Parathyroid adenoma (tissue), 2 donors: ENCODE results near the gene CACNA1F.

ENCODE experiments used
- H2AFZ ChIP-seq: fragments of 300-600 bp; sonication (generic); one replicate; pipeline ENCODE4 v1.7.0; 2017; ENCODE audit warnings: antibody characterized with exemption, mild to moderate bottlenecking
- H3K27ac ChIP-seq: fragments of 300-600 bp; sonication (generic); one replicate; pipeline ENCODE4 v1.7.0; 2017
- H3K27me3 ChIP-seq: fragments of 300-600 bp; sonication (generic); one replicate; pipeline ENCODE4 v1.7.0; 2017; ENCODE audit warnings: low read length; ENCODE audit not compliant: control insufficient read depth, insufficient read depth
- H3K36me3 ChIP-seq: fragments of 300-600 bp; sonication (generic); one replicate; pipeline ENCODE4 v1.7.0; 2017; ENCODE audit warnings: low read length; ENCODE audit not compliant: control insufficient read depth, insufficient read depth
- H3K4me1 ChIP-seq: fragments of 300-600 bp; sonication (generic); one replicate; pipeline ENCODE4 v1.7.0; 2017; ENCODE audit warnings: control low read depth
- H3K4me2 ChIP-seq: fragments of 300-600 bp; sonication (generic); one replicate; pipeline ENCODE4 v1.7.0; 2017; ENCODE audit warnings: low read length
- H3K4me3 ChIP-seq: fragments of 300-600 bp; sonication (generic); one replicate; pipeline ENCODE4 v1.7.0; 2017; ENCODE audit warnings: low read depth, low read length
- H3K79me2 ChIP-seq: fragments of 300-600 bp; sonication (generic); one replicate; pipeline ENCODE4 v1.7.0; 2017; ENCODE audit warnings: control low read depth
- H3K9ac ChIP-seq: fragments of 300-600 bp; sonication (generic); one replicate; pipeline ENCODE4 v1.7.0; 2017; ENCODE audit warnings: mild to moderate bottlenecking
- H3K9me3 ChIP-seq: fragments of 300-600 bp; sonication (generic); one replicate; pipeline ENCODE4 v1.7.0; 2017; ENCODE audit warnings: low read length; ENCODE audit not compliant: control insufficient read depth
- TF ChIP-seq, protein P1 (sequence below): fragments of 300-600 bp; sonication (generic); IDR thresholded peaks from one replicate; pipeline ENCODE4 v1.7.0; 2017; ENCODE audit warnings: antibody characterized with exemption, mild to moderate bottlenecking
- donor health status: primary hyperparathyroidism.

The CACNA1F gene

GRCh38 chrX:49231333-49232000 is 1.7 kb downstream of the CACNA1F start:
- H3K27ac ChIP-seq, result no peak overlapping the region
- H3K4me3 ChIP-seq, result no peak overlapping the region
- H2AFZ ChIP-seq, result no peak overlapping the region
- no peaks in the 10 kb centered on the region for H3K79me2 ChIP-seq
- no peaks in the 10 kb centered on the region for H3K9me3 ChIP-seq
- TF ChIP-seq, protein P1, sequence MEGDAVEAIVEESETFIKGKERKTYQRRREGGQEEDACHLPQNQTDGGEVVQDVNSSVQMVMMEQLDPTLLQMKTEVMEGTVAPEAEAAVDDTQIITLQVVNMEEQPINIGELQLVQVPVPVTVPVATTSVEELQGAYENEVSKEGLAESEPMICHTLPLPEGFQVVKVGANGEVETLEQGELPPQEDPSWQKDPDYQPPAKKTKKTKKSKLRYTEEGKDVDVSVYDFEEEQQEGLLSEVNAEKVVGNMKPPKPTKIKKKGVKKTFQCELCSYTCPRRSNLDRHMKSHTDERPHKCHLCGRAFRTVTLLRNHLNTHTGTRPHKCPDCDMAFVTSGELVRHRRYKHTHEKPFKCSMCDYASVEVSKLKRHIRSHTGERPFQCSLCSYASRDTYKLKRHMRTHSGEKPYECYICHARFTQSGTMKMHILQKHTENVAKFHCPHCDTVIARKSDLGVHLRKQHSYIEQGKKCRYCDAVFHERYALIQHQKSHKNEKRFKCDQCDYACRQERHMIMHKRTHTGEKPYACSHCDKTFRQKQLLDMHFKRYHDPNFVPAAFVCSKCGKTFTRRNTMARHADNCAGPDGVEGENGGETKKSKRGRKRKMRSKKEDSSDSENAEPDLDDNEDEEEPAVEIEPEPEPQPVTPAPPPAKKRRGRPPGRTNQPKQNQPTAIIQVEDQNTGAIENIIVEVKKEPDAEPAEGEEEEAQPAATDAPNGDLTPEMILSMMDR, result no peak
- no peaks in the 10 kb centered on the region for H3K27me3 ChIP-seq
- no peak overlapping the region for H3K4me2 ChIP-seq
- no peaks in the 10 kb centered on the region for H3K36me3 ChIP-seq
- H3K4me1 ChIP-seq, result no peaks in the 10 kb centered on the region
- no peak overlapping the region for H3K9ac ChIP-seq

DNA sequence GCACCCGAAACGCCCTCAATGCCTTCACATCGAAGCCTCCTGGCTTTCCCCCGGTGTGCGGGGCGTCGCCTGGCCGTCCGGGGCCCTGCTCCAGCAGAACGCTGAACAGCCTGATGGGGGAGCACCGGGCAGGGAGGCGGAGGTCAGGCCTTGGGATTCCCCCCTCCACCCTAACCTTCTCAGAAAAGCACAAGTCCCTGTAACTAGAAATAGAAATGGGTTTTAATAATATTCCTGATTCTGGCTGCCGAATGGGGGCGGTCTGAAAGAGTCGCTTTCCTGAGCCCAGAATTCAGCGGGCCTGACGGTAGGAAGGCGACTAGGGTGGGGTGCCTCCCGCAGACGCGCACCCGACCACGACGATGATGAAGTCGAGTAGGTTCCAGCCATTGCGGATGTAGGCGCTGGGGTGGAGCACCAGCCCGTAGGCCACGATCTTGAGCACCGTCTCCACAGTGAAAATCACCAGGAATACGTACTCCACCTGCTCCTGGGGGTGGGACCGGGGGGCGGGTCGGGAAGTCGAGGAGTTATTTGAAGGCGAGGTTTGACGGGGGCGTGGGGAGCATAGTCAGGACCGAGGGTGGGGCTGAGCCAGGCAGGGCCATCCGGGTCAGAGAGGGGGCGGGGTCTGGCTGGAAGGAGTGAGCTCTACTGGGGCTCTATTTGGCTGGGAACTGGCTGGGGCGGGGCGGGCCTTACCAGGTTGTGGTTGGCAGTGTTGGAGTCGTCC is 2.5 kb downstream of the CACNA1F start:
- no peaks in the 10 kb centered on the region for H3K79me2 ChIP-seq
- H3K27ac ChIP-seq, result no peak overlapping the region
- H3K9ac ChIP-seq, result no peak overlapping the region
- TF ChIP-seq, protein P1, result no peak
- H3K4me2 ChIP-seq, result no peak overlapping the region
- no peaks in the 10 kb centered on the region for H3K4me1 ChIP-seq
- peak overlapping the region; percentile 72 for H2AFZ ChIP-seq
- no peak overlapping the region for H3K4me3 ChIP-seq
- no peaks in the 10 kb centered on the region for H3K36me3 ChIP-seq
- H3K9me3 ChIP-seq, result no peaks in the 10 kb centered on the region
- H3K27me3 ChIP-seq, result no peaks in the 10 kb centered on the region

- Histone ChIP-seq H3K9ac (no peak overlapping the region), H3K4me1 (no peaks in the 10 kb centered on the region), H3K36me3 (no peaks in the 10 kb centered on the region), H3K4me2 (no peak overlapping the region), H3K4me3 (no peak overlapping the region), H2AFZ (no peak overlapping the region), H3K9me3 (no peaks in the 10 kb centered on the region), H3K27me3 (no peaks in the 10 kb centered on the region), H3K27ac (no peak overlapping the region), H3K79me2 (no peaks in the 10 kb centered on the region)
- TF ChIP-seq, protein P1, result no peak
These were observed 5.0 kb downstream of the CACNA1F start for GRCh38 chrX:49228185-49228584.

DNA sequence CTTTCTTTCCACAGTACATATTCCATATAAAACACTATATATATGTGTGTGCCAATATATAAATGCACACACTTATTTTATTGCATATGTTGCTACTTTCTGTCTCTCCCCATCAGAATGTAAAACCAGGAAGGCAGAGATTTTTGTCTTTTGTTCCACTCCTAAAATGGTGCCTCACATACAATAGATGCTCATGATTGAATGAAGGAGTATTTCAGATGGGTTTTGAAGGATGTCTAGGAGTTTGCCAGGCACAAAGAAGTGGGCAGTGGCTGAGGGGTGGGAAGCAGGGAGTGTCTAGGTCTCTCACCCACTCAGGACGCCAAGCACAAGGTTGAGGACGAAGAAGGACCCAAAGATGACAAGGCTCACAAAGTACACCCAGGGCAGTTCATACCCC is 5.4 kb downstream of the CACNA1F start:
- no peaks in the 10 kb centered on the region for H3K79me2 ChIP-seq
- H3K4me3 ChIP-seq, result no peak overlapping the region
- H3K4me1 ChIP-seq, result no peaks in the 10 kb centered on the region
- H3K4me2 ChIP-seq, result no peak overlapping the region
- no peak overlapping the region for H2AFZ ChIP-seq
- H3K9ac ChIP-seq, result no peak overlapping the region
- TF ChIP-seq, protein P1, result no peak
- H3K36me3 ChIP-seq, result no peaks in the 10 kb centered on the region
- no peaks in the 10 kb centered on the region for H3K27me3 ChIP-seq
- no peak overlapping the region for H3K27ac ChIP-seq
- no peaks in the 10 kb centered on the region for H3K9me3 ChIP-seq
